Osteoblast (primary cell): ENCODE data around the gene FHIP1A. TPM values are rescaled to one million over a fixed set of nuclear protein-coding genes. Genes with fewer than 3 reads are reported as not detected.

Source experiments
- DNase-seq: peaks from one replicate; pipeline ENCODE4 v3.0.0; 2011; ENCODE audit warnings: low spot score, mixed read lengths; ENCODE audit not compliant: insufficient read length; ENCODE audit errors: missing footprints
- H2AFZ ChIP-seq: 2 replicates; pipeline ENCODE4 v1.6.0; 2011; ENCODE audit warnings: mild to moderate bottlenecking, low read length
- H3K27ac ChIP-seq: 2 replicates; pipeline ENCODE4 v1.5.1; 2011; ENCODE audit warnings: mild to moderate bottlenecking, low read depth, low read length, moderate library complexity
- H3K27me3 ChIP-seq: 2 replicates; pipeline ENCODE4 v1.6.0; 2012; ENCODE audit warnings: mild to moderate bottlenecking, control low read depth, inconsistent platforms, low read length, moderate library complexity; ENCODE audit not compliant: insufficient read depth
- H3K36me3 ChIP-seq: 2 replicates; pipeline ENCODE4 v1.5.1; 2011; ENCODE audit warnings: mild to moderate bottlenecking, low read length, control low read depth, moderate library complexity; ENCODE audit not compliant: insufficient read depth
- H3K4me1 ChIP-seq: 2 replicates; pipeline ENCODE4 v1.5.1; 2011; ENCODE audit warnings: mild to moderate bottlenecking, low read length, control low read depth, moderate library complexity; ENCODE audit not compliant: insufficient read depth
- H3K4me2 ChIP-seq: 2 replicates; pipeline ENCODE4 v1.6.0; 2011; ENCODE audit warnings: mild to moderate bottlenecking, low read length; ENCODE audit not compliant: insufficient read depth
- H3K4me3 ChIP-seq: fragments of 200-600 bp; sonication (generic); 3 replicates; pipeline ENCODE4 v1.5.1; 2012; ENCODE audit warnings: mild to moderate bottlenecking, low read length, inconsistent platforms; ENCODE audit not compliant: insufficient read depth
- H3K79me2 ChIP-seq: 2 replicates; pipeline ENCODE4 v1.6.0; 2012; ENCODE audit warnings: mild to moderate bottlenecking, low read length, control low read depth, inconsistent platforms; ENCODE audit not compliant: insufficient read depth
- H3K9me3 ChIP-seq: 2 replicates; pipeline ENCODE4 v1.5.1; 2011; ENCODE audit warnings: low read depth, low read length, control low read depth
- H4K20me1 ChIP-seq: 2 replicates; pipeline ENCODE4 v1.6.0; 2012; ENCODE audit warnings: mild to moderate bottlenecking, low read length, control low read depth; ENCODE audit not compliant: insufficient read depth
- total RNA-seq: library from RNA; depleted of rRNA; stranded (reverse); fragments of >200 nt; gene quantifications from 2 replicates; pipeline ENCODE4 v1.2.3, GENCODE V29; 2012
- TF ChIP-seq, protein P1 (sequence below): IDR thresholded peaks from 2 replicates; pipeline ENCODE4 v1.5.1; 2011; ENCODE audit warnings: mild to moderate bottlenecking, low read depth, low read length, moderate library complexity; ENCODE audit errors: extremely low read depth

The FHIP1A gene
- total RNA-seq, 1 donor, result 4.7 TPM

GRCh38 chr4:151395873-151396272 is 13.1 kb upstream of the FHIP1A start:
- no peaks in the 10 kb centered on the region for H3K36me3 ChIP-seq
- TF ChIP-seq, protein P1, sequence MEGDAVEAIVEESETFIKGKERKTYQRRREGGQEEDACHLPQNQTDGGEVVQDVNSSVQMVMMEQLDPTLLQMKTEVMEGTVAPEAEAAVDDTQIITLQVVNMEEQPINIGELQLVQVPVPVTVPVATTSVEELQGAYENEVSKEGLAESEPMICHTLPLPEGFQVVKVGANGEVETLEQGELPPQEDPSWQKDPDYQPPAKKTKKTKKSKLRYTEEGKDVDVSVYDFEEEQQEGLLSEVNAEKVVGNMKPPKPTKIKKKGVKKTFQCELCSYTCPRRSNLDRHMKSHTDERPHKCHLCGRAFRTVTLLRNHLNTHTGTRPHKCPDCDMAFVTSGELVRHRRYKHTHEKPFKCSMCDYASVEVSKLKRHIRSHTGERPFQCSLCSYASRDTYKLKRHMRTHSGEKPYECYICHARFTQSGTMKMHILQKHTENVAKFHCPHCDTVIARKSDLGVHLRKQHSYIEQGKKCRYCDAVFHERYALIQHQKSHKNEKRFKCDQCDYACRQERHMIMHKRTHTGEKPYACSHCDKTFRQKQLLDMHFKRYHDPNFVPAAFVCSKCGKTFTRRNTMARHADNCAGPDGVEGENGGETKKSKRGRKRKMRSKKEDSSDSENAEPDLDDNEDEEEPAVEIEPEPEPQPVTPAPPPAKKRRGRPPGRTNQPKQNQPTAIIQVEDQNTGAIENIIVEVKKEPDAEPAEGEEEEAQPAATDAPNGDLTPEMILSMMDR, result no peak
- H2AFZ ChIP-seq, result no peak overlapping the region
- no peaks in the 10 kb centered on the region for H3K4me1 ChIP-seq
- H3K4me3 ChIP-seq, result no peak overlapping the region
- no peak for DNase-seq
- H3K27ac ChIP-seq, result no peak overlapping the region
- H3K27me3 ChIP-seq, result no peaks in the 10 kb centered on the region
- no peak overlapping the region for H3K4me2 ChIP-seq
- H4K20me1 ChIP-seq, result no peaks in the 10 kb centered on the region
- H3K79me2 ChIP-seq, result no peaks in the 10 kb centered on the region
- H3K9me3 ChIP-seq, result no peaks in the 10 kb centered on the region

GRCh38 chr4:151400343-151400742 is 8.6 kb upstream of the FHIP1A start:
- Histone ChIP-seq H3K4me3 (no peak overlapping the region), H3K9me3 (no peaks in the 10 kb centered on the region), H3K4me1 (no peaks in the 10 kb centered on the region), H4K20me1 (no peaks in the 10 kb centered on the region), H3K27me3 (no peaks in the 10 kb centered on the region), H2AFZ (no peak overlapping the region), H3K36me3 (no peaks in the 10 kb centered on the region), H3K4me2 (no peak overlapping the region), H3K27ac (no peak overlapping the region), H3K79me2 (no peaks in the 10 kb centered on the region)
- TF ChIP-seq, protein P1, result no peak
- no peak for DNase-seq

GRCh38 chr4:151401739-151402138 is 7.2 kb upstream of the FHIP1A start:
- H4K20me1 ChIP-seq, result no peaks in the 10 kb centered on the region
- no peaks in the 10 kb centered on the region for H3K36me3 ChIP-seq
- H3K79me2 ChIP-seq, result no peaks in the 10 kb centered on the region
- DNase-seq, result no peak
- TF ChIP-seq, protein P1, result no peak
- H3K27ac ChIP-seq, result no peak overlapping the region
- no peaks in the 10 kb centered on the region for H3K4me1 ChIP-seq
- H3K9me3 ChIP-seq, result no peaks in the 10 kb centered on the region
- H3K27me3 ChIP-seq, result no peaks in the 10 kb centered on the region
- H2AFZ ChIP-seq, result no peak overlapping the region
- H3K4me2 ChIP-seq, result no peak overlapping the region
- no peak overlapping the region for H3K4me3 ChIP-seq

- H3K36me3 ChIP-seq, result no peaks in the 10 kb centered on the region
- no peaks in the 10 kb centered on the region for H3K4me1 ChIP-seq
Measured at GRCh38 chr4:151402145-151402865, 6.7 kb upstream of the FHIP1A start.

More at GRCh38 chr4:151402145-151402865, 6.7 kb upstream of the FHIP1A start:
- Histone ChIP-seq H3K27ac (no peak overlapping the region), H3K4me3 (no peak overlapping the region), H2AFZ (no peak overlapping the region), H4K20me1 (no peaks in the 10 kb centered on the region), H3K9me3 (no peaks in the 10 kb centered on the region), H3K79me2 (no peaks in the 10 kb centered on the region), H3K4me2 (no peak overlapping the region), H3K27me3 (peaks cover 1% of the 10 kb centered on the region)
- TF ChIP-seq, protein P1, result no peak
- DNase-seq, result no peak
